ENCODE measurements around the gene SNX5.

DNA sequence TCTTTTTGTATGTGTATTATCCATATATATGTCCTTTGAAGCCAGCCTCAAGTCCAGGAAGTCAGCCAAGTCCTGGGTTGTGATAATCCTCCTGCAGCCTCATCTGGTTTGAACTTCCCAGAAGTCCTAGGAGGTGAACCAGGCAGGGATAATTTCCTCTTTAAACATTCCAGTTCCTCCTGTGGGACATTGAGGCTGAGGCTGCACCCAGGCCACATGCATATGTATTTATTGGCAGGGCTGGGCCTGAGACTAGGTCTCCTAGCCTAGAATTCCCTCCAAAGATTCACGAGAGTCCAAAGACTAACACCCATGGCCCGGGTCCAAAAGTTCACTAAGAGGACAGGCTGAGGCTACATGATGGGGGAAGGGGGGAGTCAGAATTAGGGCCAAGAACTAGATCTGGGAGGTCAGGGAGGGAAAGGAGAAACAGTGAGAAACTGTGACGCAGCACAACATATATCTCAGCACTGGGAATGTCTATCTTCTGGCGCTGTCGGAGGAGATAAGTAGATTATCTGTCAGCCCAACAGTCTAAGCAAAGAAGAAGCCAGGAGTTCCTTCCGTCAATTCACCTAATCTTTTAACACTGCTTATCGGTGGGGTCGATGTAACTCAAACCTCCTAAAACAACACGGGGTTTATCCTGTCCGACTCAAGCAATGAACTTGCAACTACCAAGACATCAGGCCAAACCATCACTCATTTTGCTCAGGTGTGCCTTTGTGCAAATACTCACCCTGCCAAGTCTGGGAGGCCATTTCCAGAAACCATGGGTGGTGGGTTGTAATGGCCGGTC is 43.3 kb downstream of the SNX5 start:
- TF ChIP-seq, protein P1, sequence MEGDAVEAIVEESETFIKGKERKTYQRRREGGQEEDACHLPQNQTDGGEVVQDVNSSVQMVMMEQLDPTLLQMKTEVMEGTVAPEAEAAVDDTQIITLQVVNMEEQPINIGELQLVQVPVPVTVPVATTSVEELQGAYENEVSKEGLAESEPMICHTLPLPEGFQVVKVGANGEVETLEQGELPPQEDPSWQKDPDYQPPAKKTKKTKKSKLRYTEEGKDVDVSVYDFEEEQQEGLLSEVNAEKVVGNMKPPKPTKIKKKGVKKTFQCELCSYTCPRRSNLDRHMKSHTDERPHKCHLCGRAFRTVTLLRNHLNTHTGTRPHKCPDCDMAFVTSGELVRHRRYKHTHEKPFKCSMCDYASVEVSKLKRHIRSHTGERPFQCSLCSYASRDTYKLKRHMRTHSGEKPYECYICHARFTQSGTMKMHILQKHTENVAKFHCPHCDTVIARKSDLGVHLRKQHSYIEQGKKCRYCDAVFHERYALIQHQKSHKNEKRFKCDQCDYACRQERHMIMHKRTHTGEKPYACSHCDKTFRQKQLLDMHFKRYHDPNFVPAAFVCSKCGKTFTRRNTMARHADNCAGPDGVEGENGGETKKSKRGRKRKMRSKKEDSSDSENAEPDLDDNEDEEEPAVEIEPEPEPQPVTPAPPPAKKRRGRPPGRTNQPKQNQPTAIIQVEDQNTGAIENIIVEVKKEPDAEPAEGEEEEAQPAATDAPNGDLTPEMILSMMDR (IDR thresholded peaks at IDR 0.05), result no peak
- TF ChIP-seq POLR2A (IDR thresholded peaks at IDR 0.05), result no peak
